SK-N-MC (cell line): ENCODE data around the gene USP46.

ENCODE experiments used
- DNase-seq: peaks from one replicate; pipeline ENCODE4 v3.0.0-alpha.2; 2011; ENCODE audit warnings: low read depth, low spot score
- H3K27ac ChIP-seq: fragments of 200-600 bp; sonication (generic); 2 replicates; pipeline ENCODE4 v1.5.1; 2016; ENCODE audit warnings: mixed run types
- H3K36me3 ChIP-seq: fragments of 200-600 bp; sonication (generic); 2 replicates; pipeline ENCODE4 v1.6.1; 2017; ENCODE audit warnings: antibody characterized with exemption, low read length, mixed read lengths; ENCODE audit not compliant: insufficient read depth
- H3K4me3 ChIP-seq: fragments of 200-600 bp; sonication (generic); 2 replicates; pipeline ENCODE4 v1.5.1; 2016
- H3K9ac ChIP-seq: fragments of 200-600 bp; sonication (generic); 2 replicates; pipeline ENCODE4 v1.8.0; 2017; ENCODE audit warnings: mixed run types, mixed read lengths; ENCODE audit not compliant: insufficient read length
- H3K9me3 ChIP-seq: fragments of 200-600 bp; sonication (generic); 2 replicates; pipeline ENCODE4 v1.6.1; 2017; ENCODE audit warnings: low read depth, mild to moderate bottlenecking, antibody characterized with exemption, low read length, moderate library complexity, mixed read lengths
- EZH2 ChIP-seq: fragments of 200-600 bp; sonication (generic); IDR thresholded peaks from one replicate; pipeline ENCODE4 v1.6.1; 2017; ENCODE audit warnings: antibody characterized with exemption
- FOXP2 ChIP-seq: optimal IDR thresholded peaks from 2 replicates; pipeline ENCODE3; 2011; ENCODE audit warnings: mild to moderate bottlenecking, moderate library complexity; ENCODE audit not compliant: insufficient read depth; ENCODE audit errors: extremely low read length, control extremely low read depth
- POLR2AphosphoS5 ChIP-seq: IDR thresholded peaks from 2 replicates; pipeline ENCODE4 v1.6.1; 2012; ENCODE audit warnings: mild to moderate bottlenecking, low read depth, low read length, borderline replicate concordance

Gene USP46

GRCh38 chr4:52622564-52622963 lies 36.5 kb downstream of the USP46 start:
- Histone ChIP-seq H3K27ac (no peak overlapping the region), H3K9me3 (no peaks in the 10 kb centered on the region), H3K9ac (no peak overlapping the region), H3K4me3 (no peak overlapping the region), H3K36me3 (no peaks in the 10 kb centered on the region)
- no peak for DNase-seq
- TF ChIP-seq FOXP2 (no peak), EZH2 (no peak), POLR2AphosphoS5 (no peak)

DNA sequence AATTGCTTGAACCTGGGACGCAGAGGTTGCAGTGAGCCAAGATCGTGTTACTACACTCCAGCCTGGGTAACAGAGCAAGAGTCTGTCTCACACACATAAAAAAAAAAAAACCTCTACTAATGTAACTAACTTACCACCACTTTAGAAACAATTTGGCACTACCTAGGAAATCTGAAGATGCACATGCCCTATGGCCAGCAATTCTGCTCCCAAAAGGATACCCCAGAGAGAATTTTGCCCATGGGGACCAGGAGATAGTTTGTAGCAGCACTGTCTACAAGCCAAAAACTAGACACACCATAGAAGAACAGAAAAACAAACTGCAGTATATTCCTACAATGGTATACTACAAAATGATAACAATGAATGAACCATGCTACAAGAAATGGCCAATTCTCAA lies 37.5 kb downstream of the USP46 start:
- no peaks in the 10 kb centered on the region for H3K36me3 ChIP-seq
- no peak overlapping the region for H3K4me3 ChIP-seq
- no peak overlapping the region for H3K9ac ChIP-seq

GRCh38 chr4:52619591-52619931 lies 39.5 kb downstream of the USP46 start:
- Histone ChIP-seq H3K4me3 (no peak overlapping the region), H3K27ac (no peak overlapping the region), H3K9me3 (no peaks in the 10 kb centered on the region), H3K9ac (no peak overlapping the region), H3K36me3 (no peaks in the 10 kb centered on the region)
- no peak for DNase-seq
- no peak for TF ChIP-seq FOXP2
- TF ChIP-seq POLR2AphosphoS5, result no peak
- TF ChIP-seq EZH2, result no peak

More for the DNA sequence above, 37.5 kb downstream of the USP46 start:
- Histone ChIP-seq H3K9me3 (no peaks in the 10 kb centered on the region), H3K27ac (no peak overlapping the region)
- TF ChIP-seq POLR2AphosphoS5 (no peak), EZH2 (no peak), FOXP2 (no peak)
- DNase-seq, result no peak

DNA sequence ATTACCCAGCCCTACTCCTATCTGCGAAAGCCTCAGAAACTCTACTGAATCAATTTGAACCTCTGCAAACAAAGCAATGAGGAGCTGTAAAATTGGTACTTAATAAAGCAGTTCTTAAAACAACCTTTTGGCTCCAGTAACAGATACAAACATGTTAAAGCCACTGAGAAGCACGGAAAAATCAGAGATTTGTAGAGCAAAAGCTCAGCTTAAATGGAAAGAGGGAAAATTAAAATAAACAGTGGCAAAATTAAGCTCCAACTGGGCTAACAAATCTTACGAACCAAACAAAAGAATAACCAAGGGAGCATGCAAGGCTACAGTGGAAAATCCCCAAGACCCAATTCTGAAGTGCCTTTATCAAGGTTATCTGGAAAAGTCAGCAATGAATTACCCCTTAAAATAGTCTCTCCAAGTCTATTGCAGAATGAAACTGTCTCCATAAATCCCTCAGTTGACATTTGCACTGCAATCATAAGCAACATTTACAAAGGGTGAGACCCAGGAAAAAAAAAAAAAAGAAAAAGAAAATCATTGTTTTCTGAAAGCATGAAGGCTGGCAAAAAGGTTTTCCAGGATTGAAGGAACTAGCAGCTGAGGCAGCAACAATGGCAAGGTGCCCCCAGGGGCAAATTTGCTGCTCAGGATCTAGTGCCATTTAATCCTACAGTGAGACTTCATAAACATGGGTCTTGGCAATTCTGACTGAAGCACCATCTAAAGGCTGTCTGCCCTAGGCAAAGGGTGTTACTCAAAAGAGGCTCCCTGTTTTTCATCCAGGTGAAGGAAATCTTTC lies 40.1 kb downstream of the USP46 start:
- H3K9me3 ChIP-seq, result no peaks in the 10 kb centered on the region
- H3K4me3 ChIP-seq, result no peak overlapping the region
- no peak for TF ChIP-seq FOXP2
- no peak overlapping the region for H3K27ac ChIP-seq
- H3K9ac ChIP-seq, result no peak overlapping the region
- no peaks in the 10 kb centered on the region for H3K36me3 ChIP-seq
- no peak for DNase-seq

DNA sequence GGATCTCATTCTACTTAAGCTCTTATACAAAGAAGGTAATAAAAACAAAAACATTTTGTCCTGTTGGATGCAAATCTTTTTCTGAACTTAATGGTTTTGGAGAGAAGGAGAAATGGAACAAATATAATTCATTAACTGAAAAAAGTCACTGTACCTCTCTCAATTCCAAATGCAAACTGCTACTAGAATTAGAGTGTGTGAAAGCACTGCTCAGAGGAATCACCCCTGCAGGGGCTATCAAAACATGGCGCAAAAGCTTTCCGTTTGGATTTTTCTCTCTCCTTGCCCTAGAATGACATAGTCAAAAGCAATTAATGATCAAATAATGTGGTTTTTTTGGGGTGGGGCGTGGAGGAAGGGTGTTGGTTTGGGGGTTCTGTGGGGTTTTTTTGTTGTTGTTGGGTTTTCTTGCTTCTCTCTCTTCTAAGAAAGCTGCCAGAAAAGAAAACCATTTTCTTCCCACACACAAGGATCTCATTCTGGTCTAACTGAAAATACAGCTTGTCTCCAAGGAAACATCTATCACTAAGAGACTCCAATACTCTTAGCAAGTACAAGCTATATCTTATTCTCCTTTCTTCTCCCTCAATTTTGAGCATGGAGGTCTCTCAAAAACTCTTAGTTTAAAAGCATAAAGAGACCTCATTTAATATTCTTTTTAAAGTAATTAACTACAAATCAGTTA lies 41.6 kb downstream of the USP46 start:
- no peak for DNase-seq
- Histone ChIP-seq H3K36me3 (no peaks in the 10 kb centered on the region), H3K4me3 (no peak overlapping the region), H3K9me3 (no peaks in the 10 kb centered on the region), H3K9ac (no peak overlapping the region), H3K27ac (no peak overlapping the region)
- TF ChIP-seq FOXP2, result no peak
- no peak for TF ChIP-seq POLR2AphosphoS5
- TF ChIP-seq EZH2, result no peak

- no peak overlapping the region for H3K4me3 ChIP-seq
- H3K9ac ChIP-seq, result no peak overlapping the region
- no peaks in the 10 kb centered on the region for H3K9me3 ChIP-seq
- TF ChIP-seq POLR2AphosphoS5, result no peak
- TF ChIP-seq FOXP2, result no peak
- no peak for TF ChIP-seq EZH2
- H3K27ac ChIP-seq, result no peak overlapping the region
- no peak for DNase-seq
- H3K36me3 ChIP-seq, result 0 out of 2 replicates have a peak, but pooled peaks cover 3% of the 10 kb centered on the region
Measured at GRCh38 chr4:52614241-52614640, 44.9 kb downstream of the USP46 start.

- Histone ChIP-seq H3K9ac (no peak overlapping the region), H3K36me3 (0 out of 2 replicates have a peak, but pooled peaks cover 3% of the 10 kb centered on the region)
- no peak for DNase-seq
Measured at GRCh38 chr4:52612341-52612740, 46.8 kb downstream of the USP46 start.

GRCh38 chr4:52611030-52611555 lies 48.0 kb downstream of the USP46 start:
- no peak overlapping the region for H3K4me3 ChIP-seq
- no peak for DNase-seq
- H3K36me3 ChIP-seq, result 0 out of 2 replicates have a peak, but pooled peaks cover 3% of the 10 kb centered on the region
- no peak overlapping the region for H3K27ac ChIP-seq
- TF ChIP-seq EZH2, result no peak
- H3K9me3 ChIP-seq, result no peaks in the 10 kb centered on the region
- no peak overlapping the region for H3K9ac ChIP-seq

More at GRCh38 chr4:52612341-52612740, 46.8 kb downstream of the USP46 start:
- no peak overlapping the region for H3K4me3 ChIP-seq
- no peak overlapping the region for H3K27ac ChIP-seq
- H3K9me3 ChIP-seq, result no peaks in the 10 kb centered on the region
- TF ChIP-seq FOXP2 (no peak), POLR2AphosphoS5 (no peak), EZH2 (no peak)

- no peaks in the 10 kb centered on the region for H3K9me3 ChIP-seq
- no peak overlapping the region for H3K4me3 ChIP-seq
- no peak for DNase-seq
- no peak overlapping the region for H3K27ac ChIP-seq
- TF ChIP-seq EZH2 (no peak), FOXP2 (no peak), POLR2AphosphoS5 (no peak)
- H3K9ac ChIP-seq, result no peak overlapping the region
- H3K36me3 ChIP-seq, result 0 out of 2 replicates have a peak, but pooled peaks cover 3% of the 10 kb centered on the region
Measured at GRCh38 chr4:52606726-52607125, 52.4 kb downstream of the USP46 start.
